HepG2 (cell line): ENCODE measurements around the gene TMEM182. TPM values are rescaled to one million over a fixed set of nuclear protein-coding genes. Genes with fewer than 3 reads are reported as not detected.
A peak's percentile ranks its signal among the peaks of the same experiment; 100 is the strongest.

Experiments used
- BRD4 ChIP-seq: sonication (generic); formaldehyde crosslinking; IDR thresholded peaks from 2 replicates; pipeline ENCODE4 v1.4.0; 2020; ENCODE audit warnings: missing genetic modification reagents
- CERS6 ChIP-seq: sonication (generic); formaldehyde crosslinking; IDR thresholded peaks from 2 replicates; pipeline ENCODE4 v1.5.0; 2020; ENCODE audit warnings: missing genetic modification reagents
- ESRRA ChIP-seq: sonication (generic); formaldehyde crosslinking; IDR thresholded peaks from 2 replicates; pipeline ENCODE4 v1.5.1; 2020; ENCODE audit warnings: mild to moderate bottlenecking, low read depth, missing genetic modification reagents
- HCFC1 ChIP-seq: fragments of 150-350 bp; IDR thresholded peaks from 2 replicates; pipeline ENCODE4 v1.6.1; 2014; ENCODE audit warnings: low read depth, low read length
- HOXA3 ChIP-seq: sonication (generic); formaldehyde crosslinking; IDR thresholded peaks from 2 replicates; pipeline ENCODE4 v1.5.0; 2020; ENCODE audit warnings: missing genetic modification reagents
- HOXA9 ChIP-seq: sonication (generic); formaldehyde crosslinking; IDR thresholded peaks from 2 replicates; pipeline ENCODE4 v1.8.1; 2022; ENCODE audit warnings: missing genetic modification reagents, mild to moderate bottlenecking, moderate library complexity, borderline replicate concordance
- KLF11 ChIP-seq: IDR thresholded peaks from 2 replicates; pipeline ENCODE4 v1.6.1; 2016; ENCODE audit warnings: missing compliant biosample characterization
- MED8 ChIP-seq: sonication (generic); formaldehyde crosslinking; IDR thresholded peaks from 2 replicates; pipeline ENCODE4 v1.8.1; 2023; ENCODE audit warnings: mild to moderate bottlenecking, missing genetic modification reagents; ENCODE audit not compliant: insufficient replicate concordance
- MLX ChIP-seq: IDR thresholded peaks from 2 replicates; pipeline ENCODE4 v1.6.1; 2016
- MTF1 ChIP-seq: sonication (generic); formaldehyde crosslinking; IDR thresholded peaks from 2 replicates; pipeline ENCODE4 v1.5.0; 2020; ENCODE audit warnings: missing genetic modification reagents
- PLSCR1 ChIP-seq: sonication (generic); formaldehyde crosslinking; IDR thresholded peaks from 2 replicates; pipeline ENCODE4 v1.5.0; 2020; ENCODE audit warnings: missing genetic modification reagents, mild to moderate bottlenecking, borderline replicate concordance
- RNF219 ChIP-seq: sonication (generic); formaldehyde crosslinking; IDR thresholded peaks from 2 replicates; pipeline ENCODE4 v1.5.0; 2020; ENCODE audit warnings: mild to moderate bottlenecking, missing genetic modification reagents
- TEAD3 ChIP-seq: optimal IDR thresholded peaks from 2 replicates; pipeline ENCODE3; 2016; ENCODE audit warnings: borderline replicate concordance
- TERF1 ChIP-seq: sonication (generic); formaldehyde crosslinking; IDR thresholded peaks from 2 replicates; pipeline ENCODE4 v1.8.0; 2022; ENCODE audit warnings: mild to moderate bottlenecking, missing genetic modification reagents, moderate library complexity
- YY1 ChIP-seq: IDR thresholded peaks from 2 replicates; pipeline ENCODE4 v1.6.1; 2011; ENCODE audit warnings: low read length, low read depth, moderate library complexity, mild to moderate bottlenecking; ENCODE audit not compliant: insufficient read depth, insufficient replicate concordance
- ZGPAT ChIP-seq: IDR thresholded peaks from 2 replicates; pipeline ENCODE4 v1.6.1; 2016; ENCODE audit warnings: mild to moderate bottlenecking
- ZMAT5 ChIP-seq: sonication (generic); formaldehyde crosslinking; IDR thresholded peaks from 2 replicates; pipeline ENCODE4 v1.5.0; 2020; ENCODE audit warnings: mild to moderate bottlenecking, low read depth, missing genetic modification reagents, borderline replicate concordance
- ZNF17 ChIP-seq: sonication (generic); formaldehyde crosslinking; IDR thresholded peaks from 2 replicates; pipeline ENCODE4 v1.5.0; 2020; ENCODE audit warnings: mild to moderate bottlenecking, missing genetic modification reagents
- ZNF224 ChIP-seq: sonication (generic); formaldehyde crosslinking; IDR thresholded peaks from 2 replicates; pipeline ENCODE4 v1.5.0; 2020; ENCODE audit warnings: mild to moderate bottlenecking, missing genetic modification reagents
- ZNF460 ChIP-seq: sonication (generic); formaldehyde crosslinking; IDR thresholded peaks from 2 replicates; pipeline ENCODE4 v1.5.1; 2020; ENCODE audit warnings: missing genetic modification reagents, mild to moderate bottlenecking, borderline replicate concordance
- ZNF782 ChIP-seq: sonication (generic); formaldehyde crosslinking; IDR thresholded peaks from 2 replicates; pipeline ENCODE4 v1.4.0; 2020; ENCODE audit warnings: missing genetic modification reagents, mild to moderate bottlenecking, borderline replicate concordance
- polyA plus RNA-seq, 8 experiments: library from polyadenylated mRNA; depleted of rRNA in 3 of 8; stranded (reverse) in 7 of 8; unstranded in 1 of 8; fragments of >200 nt; fragmentation: Illumina TruSeq in 4 of 8; extraction: Trizol in 4 of 8; gene quantifications; 2 replicates each; pipeline versions ENCODE4 v1.2.1 to v1.2.3, GENCODE V29; 2011 to 2016; ENCODE audit warnings: low read depth in 4 of 8, missing spikeins in 1 of 8, mixed read lengths in 1 of 8; ENCODE audit not compliant: insufficient read depth in 1 of 8
- total RNA-seq, 5 experiments: library from RNA; depleted of rRNA; stranded (reverse); fragments of >200 nt; fragmentation: Illumina TruSeq; extraction: Trizol; gene quantifications; 2 replicates each; pipeline ENCODE4 v1.2.3, GENCODE V29; 2016; ENCODE audit warnings: low read depth in 1 of 5

The TMEM182 gene
- total and polyA plus RNA-seq, 2 of the 13 experiments (the other 11 are each of a cell fraction or from before 2014, with no cell fraction given): 8.7 to 8.9 TPM

GRCh38 chr2:102724016-102724490, 37.8 kb upstream of the TMEM182 start (continued):
- 0 out of 2 replicates have a peak, but pooled peaks have one; percentile 26 for TF ChIP-seq ZNF782
- peak; percentile 91 for TF ChIP-seq HOXA3 (CRISPR knock-in tag)
- TF ChIP-seq ZNF460 (CRISPR knock-in tag): peak; percentile 48; the same call in 1 of the 2 replicates
- TF ChIP-seq TEAD3 (CRISPR knock-in tag): peak; percentile 88
- no peak for TF ChIP-seq YY1
- TF ChIP-seq ZNF224: 0 out of 2 replicates have a peak, but pooled peaks have one; percentile 58
- no peak for TF ChIP-seq MED8
- no peak for TF ChIP-seq PLSCR1 (CRISPR knock-in tag)
- TF ChIP-seq RNF219 (CRISPR knock-in tag): no peak
- TF ChIP-seq ZMAT5 (CRISPR knock-in tag): no peak
- TF ChIP-seq MLX (CRISPR knock-in tag): peak; percentile 86
- TF ChIP-seq BRD4 (CRISPR knock-in tag): no peak
- no peak for TF ChIP-seq HCFC1
- no peak for TF ChIP-seq MTF1 (CRISPR knock-in tag)
- TF ChIP-seq KLF11: no peak
- no peak for TF ChIP-seq ZNF17 (CRISPR knock-in tag)
- TF ChIP-seq ZGPAT (CRISPR knock-in tag): peak; percentile 85
- no peak for TF ChIP-seq CERS6 (CRISPR knock-in tag)
- TF ChIP-seq TERF1 (CRISPR knock-in tag): no peak
- TF ChIP-seq HOXA9 (CRISPR knock-in tag): no peak
- no peak; the same call in 1 of the 2 replicates for TF ChIP-seq ESRRA (CRISPR knock-in tag)
